Endothelial cell of umbilical vein (primary cell): Measurements from ENCODE around the gene CCSER1.

Experiments used
- CTCF ChIP-seq, 2 donors: IDR thresholded peaks; 1 replicate in 1 of 2; 2 replicates in 1 of 2; pipeline ENCODE4 v1.5.1; 2011; ENCODE audit warnings: low read length in 2 of 2, mild to moderate bottlenecking in 2 of 2, moderate library complexity in 2 of 2, control low read depth in 1 of 2, inconsistent platforms in 1 of 2, low read depth in 1 of 2; ENCODE audit not compliant: insufficient read depth in 1 of 2; ENCODE audit errors: extremely low read depth in 1 of 2
- POLR2A ChIP-seq: IDR thresholded peaks from 2 replicates; pipeline ENCODE4 v1.6.1; 2012; ENCODE audit warnings: low read depth, mild to moderate bottlenecking, control low read depth, low read length

GRCh38 chr4:90995996-90996395, 868.8 kb downstream of the CCSER1 start:
- no peak for TF ChIP-seq CTCF (IDR thresholded peaks at IDR 0.05; ENCODE audit: extremely low read depth in 1 of 2, insufficient read depth in 1 of 2, low read depth in 1 of 2, low read length in 2 of 2)
- TF ChIP-seq POLR2A: no peak
